Mesothelial cell of epicardium (in vitro differentiated cells): ENCODE results near the gene CEP63. TPM values are rescaled to one million over a fixed set of nuclear protein-coding genes. Genes with fewer than 3 reads are reported as not detected.

Experiments used
- DNase-seq, 2 experiments: peaks; one replicate each; pipeline ENCODE4 v3.0.0; 2021; ENCODE audit warnings: low spot score in 2 of 2; ENCODE audit not compliant: unreplicated experiment in 2 of 2
- H3K27ac Mint-ChIP-seq: 2 replicates; pipeline ENCODE4 v1.8.0; 2021; ENCODE audit warnings: mixed read lengths
- H3K27me3 Mint-ChIP-seq: 2 replicates; pipeline ENCODE4 v1.8.0; 2021; ENCODE audit warnings: low read depth, mixed read lengths
- H3K36me3 Mint-ChIP-seq: 2 replicates; pipeline ENCODE4 v1.8.0; 2021; ENCODE audit warnings: mixed read lengths
- H3K4me1 Mint-ChIP-seq: 2 replicates; pipeline ENCODE4 v1.8.0; 2021; ENCODE audit warnings: mixed read lengths
- H3K4me3 Mint-ChIP-seq: 2 replicates; pipeline ENCODE4 v1.8.0; 2021; ENCODE audit warnings: mild to moderate bottlenecking, moderate library complexity, mixed read lengths
- H3K9me3 Mint-ChIP-seq: 2 replicates; pipeline ENCODE4 v1.8.0; 2021; ENCODE audit warnings: mixed read lengths
- CTCF ChIP-seq: fragments of 200-600 bp; sonication (generic); IDR thresholded peaks from one replicate; pipeline ENCODE4 v1.5.0; 2021; ENCODE audit warnings: antibody characterized with exemption; ENCODE audit not compliant: unreplicated experiment
- total RNA-seq: library from RNA; stranded (reverse); gene quantifications from 3 replicates; pipeline ENCODE4 v1.2.1, GENCODE V29; 2021

CEP63 gene
- total RNA-seq, 1 donor from 2014 or later: 22.5 TPM

- Mint-ChIP-seq H3K9me3 (peaks cover 37% of the 10 kb centered on the region), H3K27me3 (no peaks in the 10 kb centered on the region), H3K27ac (no peak overlapping the region), H3K4me3 (no peak overlapping the region), H3K4me1 (no peaks in the 10 kb centered on the region), H3K36me3 (peaks cover 50% of the 10 kb centered on the region)
- no peak for DNase-seq
- TF ChIP-seq CTCF: no peak
These were observed 10.1 kb downstream of the CEP63 start for GRCh38 chr3:134495980-134496379.

GRCh38 chr3:134496471-134497071 is 10.7 kb downstream of the CEP63 start:
- TF ChIP-seq CTCF: no peak
- H3K4me3 Mint-ChIP-seq: no peak overlapping the region
- H3K27me3 Mint-ChIP-seq: no peaks in the 10 kb centered on the region
- H3K9me3 Mint-ChIP-seq: peaks cover 43% of the 10 kb centered on the region
- no peak for DNase-seq
- H3K4me1 Mint-ChIP-seq: no peaks in the 10 kb centered on the region
- no peak overlapping the region for H3K27ac Mint-ChIP-seq
- peaks cover 56% of the 10 kb centered on the region for H3K36me3 Mint-ChIP-seq

GRCh38 chr3:134503266-134503665 is 17.4 kb downstream of the CEP63 start:
- no peak overlapping the region for H3K27ac Mint-ChIP-seq
- H3K9me3 Mint-ChIP-seq: peaks cover 62% of the 10 kb centered on the region
- no peak for DNase-seq
- H3K4me3 Mint-ChIP-seq: no peak overlapping the region
- no peaks in the 10 kb centered on the region for H3K27me3 Mint-ChIP-seq
- H3K36me3 Mint-ChIP-seq: peaks cover 76% of the 10 kb centered on the region
- TF ChIP-seq CTCF: no peak
- H3K4me1 Mint-ChIP-seq: peaks cover 2% of the 10 kb centered on the region

- no peak overlapping the region for H3K4me3 Mint-ChIP-seq
- H3K9me3 Mint-ChIP-seq: peaks cover 54% of the 10 kb centered on the region
- H3K27me3 Mint-ChIP-seq: no peaks in the 10 kb centered on the region
- H3K4me1 Mint-ChIP-seq: peaks cover 2% of the 10 kb centered on the region
- no peak for TF ChIP-seq CTCF
- no peak overlapping the region for H3K27ac Mint-ChIP-seq
- no peak for DNase-seq
- peaks cover 74% of the 10 kb centered on the region for H3K36me3 Mint-ChIP-seq
These were observed 18.3 kb downstream of the CEP63 start for GRCh38 chr3:134504132-134504531.

- Mint-ChIP-seq H3K27me3 (no peaks in the 10 kb centered on the region), H3K4me3 (no peak overlapping the region), H3K27ac (no peak overlapping the region), H3K4me1 (peaks cover 2% of the 10 kb centered on the region), H3K36me3 (peaks cover 70% of the 10 kb centered on the region), H3K9me3 (peaks cover 49% of the 10 kb centered on the region)
- no peak for DNase-seq
- TF ChIP-seq CTCF: no peak
These were observed 19.6 kb downstream of the CEP63 start for GRCh38 chr3:134505485-134505884.

- H3K27ac Mint-ChIP-seq: no peak overlapping the region
- no peaks in the 10 kb centered on the region for H3K4me1 Mint-ChIP-seq
- no peak for DNase-seq
- TF ChIP-seq CTCF: no peak
- H3K36me3 Mint-ChIP-seq: peaks cover 38% of the 10 kb centered on the region
- peaks cover 4% of the 10 kb centered on the region for H3K9me3 Mint-ChIP-seq
- no peaks in the 10 kb centered on the region for H3K27me3 Mint-ChIP-seq
- no peak overlapping the region for H3K4me3 Mint-ChIP-seq
These were observed 25.6 kb downstream of the CEP63 start for GRCh38 chr3:134511500-134511899.
